ENCODE measurements around the gene LINC00632.

The LINC00632 gene

GRCh38 chrX:140756941-140757340, 47.4 kb downstream of the LINC00632 start:
- Histone ChIP-seq H3K4me3 (ENCODE audit: low read length, poor library complexity, severe bottlenecking) (no peak overlapping the region), H4K20me1 (ENCODE audit: insufficient read depth, low read length, poor library complexity, severe bottlenecking) (no peaks in the 10 kb centered on the region), H3K4me1 (ENCODE audit: insufficient read depth, low read length, poor library complexity, severe bottlenecking) (no peaks in the 10 kb centered on the region), H3K4me2 (ENCODE audit: low read depth, low read length, poor library complexity, severe bottlenecking) (no peak overlapping the region), H3K9ac (ENCODE audit: low read depth, low read length, poor library complexity, severe bottlenecking) (no peak overlapping the region), H3K27me3 (ENCODE audit: insufficient read depth, low read length, poor library complexity, severe bottlenecking) (no peaks in the 10 kb centered on the region), H3K9me2 (replicated peaks; ENCODE audit: low read depth, low read length) (no peaks in the 10 kb centered on the region), H3K36me3 (ENCODE audit: insufficient read depth, low read length) (no peaks in the 10 kb centered on the region), H3K79me2 (ENCODE audit: insufficient read depth, low read length) (no peaks in the 10 kb centered on the region), H3F3A (ENCODE audit: low read depth) (no peaks in the 10 kb centered on the region), H2AFZ (ENCODE audit: low read length) (no peak overlapping the region), H3K9me3 (ENCODE audit: insufficient read depth, low read depth, low read length) (no peaks in the 10 kb centered on the region)
- TF ChIP-seq EZH2phosphoT487 (IDR thresholded peaks at IDR 0.05; ENCODE audit: borderline replicate concordance) (no peak), CTCF (conservative IDR thresholded peaks at IDR 0.05; ENCODE audit: low read length) (no peak)

GRCh38 chrX:140762061-140762460, 52.5 kb downstream of the LINC00632 start:
- no peaks in the 10 kb centered on the region for H3F3A ChIP-seq (ENCODE audit: low read depth)
- H3K4me2 ChIP-seq (ENCODE audit: low read depth, low read length, poor library complexity, severe bottlenecking): no peak overlapping the region
- no peaks in the 10 kb centered on the region for H3K9me3 ChIP-seq (ENCODE audit: insufficient read depth, low read depth, low read length)
- no peaks in the 10 kb centered on the region for H3K79me2 ChIP-seq (ENCODE audit: insufficient read depth, low read length)
- no peaks in the 10 kb centered on the region for H3K9me2 ChIP-seq (replicated peaks; ENCODE audit: low read depth, low read length)
- no peak overlapping the region for H2AFZ ChIP-seq (ENCODE audit: low read length)
- TF ChIP-seq CTCF (conservative IDR thresholded peaks at IDR 0.05; ENCODE audit: low read length) (peak; percentile 63), EZH2phosphoT487 (IDR thresholded peaks at IDR 0.05; ENCODE audit: borderline replicate concordance) (no peak)
- H3K27me3 ChIP-seq (ENCODE audit: insufficient read depth, low read length, poor library complexity, severe bottlenecking): no peaks in the 10 kb centered on the region
- H3K4me1 ChIP-seq (ENCODE audit: insufficient read depth, low read length, poor library complexity, severe bottlenecking): no peaks in the 10 kb centered on the region
- no peak overlapping the region for H3K4me3 ChIP-seq (ENCODE audit: low read length, poor library complexity, severe bottlenecking)
- no peaks in the 10 kb centered on the region for H3K36me3 ChIP-seq (ENCODE audit: insufficient read depth, low read length)
- H4K20me1 ChIP-seq (ENCODE audit: insufficient read depth, low read length, poor library complexity, severe bottlenecking): no peaks in the 10 kb centered on the region
- no peak overlapping the region for H3K9ac ChIP-seq (ENCODE audit: low read depth, low read length, poor library complexity, severe bottlenecking)

GRCh38 chrX:140764401-140764919, 54.9 kb downstream of the LINC00632 start:
- H3K9me2 ChIP-seq (replicated peaks; ENCODE audit: low read depth, low read length): no peaks in the 10 kb centered on the region
- H3K9ac ChIP-seq (ENCODE audit: low read depth, low read length, poor library complexity, severe bottlenecking): no peak overlapping the region
- H2AFZ ChIP-seq (ENCODE audit: low read length): no peak overlapping the region
- H3K9me3 ChIP-seq (ENCODE audit: insufficient read depth, low read depth, low read length): no peaks in the 10 kb centered on the region
- no peaks in the 10 kb centered on the region for H3K36me3 ChIP-seq (ENCODE audit: insufficient read depth, low read length)
- no peaks in the 10 kb centered on the region for H4K20me1 ChIP-seq (ENCODE audit: insufficient read depth, low read length, poor library complexity, severe bottlenecking)
- no peak overlapping the region for H3K4me2 ChIP-seq (ENCODE audit: low read depth, low read length, poor library complexity, severe bottlenecking)
- no peaks in the 10 kb centered on the region for H3K4me1 ChIP-seq (ENCODE audit: insufficient read depth, low read length, poor library complexity, severe bottlenecking)
- H3K27me3 ChIP-seq (ENCODE audit: insufficient read depth, low read length, poor library complexity, severe bottlenecking): no peaks in the 10 kb centered on the region
- no peaks in the 10 kb centered on the region for H3F3A ChIP-seq (ENCODE audit: low read depth)
- H3K79me2 ChIP-seq (ENCODE audit: insufficient read depth, low read length): no peaks in the 10 kb centered on the region
- no peak overlapping the region for H3K4me3 ChIP-seq (ENCODE audit: low read length, poor library complexity, severe bottlenecking)
- no peak for TF ChIP-seq CTCF (conservative IDR thresholded peaks at IDR 0.05; ENCODE audit: low read length)

Measured in Loucy (cell line).